Measurements from ENCODE around the gene AKAP6.

DNA sequence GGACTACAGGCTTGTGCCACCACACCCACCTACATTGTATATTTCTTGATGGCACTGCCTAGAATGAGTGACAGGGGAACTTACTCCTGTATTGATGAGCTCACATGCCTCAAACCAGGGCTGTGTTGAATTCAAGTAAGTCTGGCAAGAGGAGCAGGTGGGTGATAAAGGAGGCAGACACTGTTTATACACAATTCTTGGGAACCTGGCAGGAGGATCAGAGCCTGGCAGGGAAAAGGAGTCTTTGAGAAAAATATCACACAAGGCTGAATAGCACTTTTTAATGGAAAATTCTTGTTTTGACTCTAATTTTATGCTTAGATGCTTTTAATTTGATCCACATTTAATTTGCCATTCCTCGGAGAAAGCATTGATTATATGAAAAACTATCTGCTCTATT, 316.5 kb downstream of the AKAP6 start:
- TF ChIP-seq POLR2A (IDR thresholded peaks at IDR 0.05; ENCODE audit: low read depth, low read length) = no peak
- TF ChIP-seq POLR2AphosphoS5 (IDR thresholded peaks at IDR 0.05; ENCODE audit: low read depth, low read length) = no peak
